ENCODE data around the gene DBF4B. TPM values are rescaled to one million over a fixed set of nuclear protein-coding genes. Genes with fewer than 3 reads are reported as not detected.

Gene DBF4B
- 1 to 10 TPM; 3.5 to 8.9 (median 3.7) TPM for total RNA-seq

- Histone ChIP-seq H3K4me1 (peaks cover 20% of the 10 kb centered on the region), H3K9me3 (no peaks in the 10 kb centered on the region), H3K36me3 (no peaks in the 10 kb centered on the region), H3K27me3 (no peaks in the 10 kb centered on the region), H3K4me3 (peak within 1 kb of the TSS; percentile 78), H3K27ac (peak within 1 kb of the TSS; percentile 63)
- WGBS = under 1% methylated on average over 52 of the region's 52 CpGs
- no peak for TF ChIP-seq CTCF (IDR thresholded peaks at IDR 0.05)
- peak in 2 of 3 donors; percentile 34 to 37 for TF ChIP-seq POLR2AphosphoS5 (IDR thresholded peaks at IDR 0.05)
- peak; percentile 81 to 87 for DNase-seq (ENCODE audit: low spot score in 2 of 2)
Measured at GRCh38 chr17:44708401-44709263, at the start of gene DBF4B. TSS of gene DBF4B (plus strand) at chr17:44708665. CDS start at chr17:44708821, 156 bp downstream.

GRCh38 chr17:44661835-44662234 is 46.6 kb upstream of the DBF4B start:
- no peaks in the 10 kb centered on the region for H3K9me3 ChIP-seq
- H3K4me1 ChIP-seq = peaks cover 3% of the 10 kb centered on the region
- 94% methylated on average over 2 of the region's 2 CpGs for WGBS
- no peak for TF ChIP-seq POLR2A (IDR thresholded peaks at IDR 0.05)
- no peak for TF ChIP-seq POLR2AphosphoS5 (IDR thresholded peaks at IDR 0.05)
- no peak for TF ChIP-seq EP300 (IDR thresholded peaks at IDR 0.05)
- no peak for TF ChIP-seq CTCF (IDR thresholded peaks at IDR 0.05)
- no peak overlapping the region for H3K4me3 ChIP-seq
- H3K27ac ChIP-seq = no peak overlapping the region
- H3K36me3 ChIP-seq = no peaks in the 10 kb centered on the region
- peaks cover 22% of the 10 kb centered on the region for H3K27me3 ChIP-seq
- no peak for DNase-seq (ENCODE audit: low spot score in 2 of 2)

GRCh38 chr17:44663095-44663494 is 45.4 kb upstream of the DBF4B start:
- TF ChIP-seq POLR2AphosphoS5 (IDR thresholded peaks at IDR 0.05) = no peak
- TF ChIP-seq CTCF (IDR thresholded peaks at IDR 0.05) = no peak
- TF ChIP-seq POLR2A (IDR thresholded peaks at IDR 0.05) = no peak
- TF ChIP-seq EP300 (IDR thresholded peaks at IDR 0.05) = no peak
- Histone ChIP-seq H3K4me1 (no peaks in the 10 kb centered on the region), H3K4me3 (no peak overlapping the region), H3K27me3 (peaks cover 9% of the 10 kb centered on the region), H3K27ac (no peak overlapping the region), H3K9me3 (no peaks in the 10 kb centered on the region), H3K36me3 (no peaks in the 10 kb centered on the region)
- 85% methylated on average over 1 of the region's 1 CpG for whole genome bisulfite sequencing
- no peak for DNase-seq (ENCODE audit: low spot score in 2 of 2)

GRCh38 chr17:44664867-44665266 is 43.6 kb upstream of the DBF4B start:
- no peaks in the 10 kb centered on the region for H3K4me1 ChIP-seq
- no peaks in the 10 kb centered on the region for H3K36me3 ChIP-seq
- no peak for DNase-seq (ENCODE audit: low spot score in 2 of 2)
- H3K27ac ChIP-seq = no peak overlapping the region
- H3K4me3 ChIP-seq = no peak overlapping the region
- H3K9me3 ChIP-seq = no peaks in the 10 kb centered on the region
- WGBS = 82% methylated on average over 1 of the region's 1 CpG
- peaks cover 4% of the 10 kb centered on the region for H3K27me3 ChIP-seq
- no peak for TF ChIP-seq EP300 (IDR thresholded peaks at IDR 0.05)
- no peak for TF ChIP-seq POLR2A (IDR thresholded peaks at IDR 0.05)

- TF ChIP-seq POLR2A (IDR thresholded peaks at IDR 0.05) (no peak), POLR2AphosphoS5 (IDR thresholded peaks at IDR 0.05) (no peak), CTCF (IDR thresholded peaks at IDR 0.05) (no peak), EP300 (IDR thresholded peaks at IDR 0.05) (no peak)
- H3K27me3 ChIP-seq = no peaks in the 10 kb centered on the region
- no peak overlapping the region for H3K4me3 ChIP-seq
- H3K36me3 ChIP-seq = no peaks in the 10 kb centered on the region
- 90% methylated on average over 1 of the region's 1 CpG for WGBS
- no peak for DNase-seq (ENCODE audit: low spot score in 2 of 2)
- no peaks in the 10 kb centered on the region for H3K4me1 ChIP-seq
- no peaks in the 10 kb centered on the region for H3K9me3 ChIP-seq
- no peak overlapping the region for H3K27ac ChIP-seq
Measured at GRCh38 chr17:44666006-44666405, 42.5 kb upstream of the DBF4B start.
